Subcutaneous adipose tissue (tissue), 4 donors: ENCODE results near the gene FAM228B. TPM values are rescaled to one million over a fixed set of nuclear protein-coding genes. Genes with fewer than 3 reads are reported as not detected.

ENCODE experiments used
- CTCF ChIP-seq: fragments of 450-650 bp; IDR thresholded peaks from one replicate; pipeline ENCODE4 v1.5.1; 2016; ENCODE audit warnings: low read depth, mild to moderate bottlenecking, control low read depth, antibody characterized with exemption, moderate library complexity
- total RNA-seq, 4 donors: library from RNA; depleted of rRNA; stranded (reverse); fragments of >200 nt; gene quantifications; one replicate each; pipeline ENCODE4 v1.1.0, GENCODE V29; 2016

Gene FAM228B
- total RNA-seq, 4 donors from 2014 or later: 27.1 to 43.0 (median 37.1) TPM

GRCh38 chr2:24077879-24078278 lies 45.4 kb upstream of the FAM228B start:
- no peak for TF ChIP-seq CTCF

DNA sequence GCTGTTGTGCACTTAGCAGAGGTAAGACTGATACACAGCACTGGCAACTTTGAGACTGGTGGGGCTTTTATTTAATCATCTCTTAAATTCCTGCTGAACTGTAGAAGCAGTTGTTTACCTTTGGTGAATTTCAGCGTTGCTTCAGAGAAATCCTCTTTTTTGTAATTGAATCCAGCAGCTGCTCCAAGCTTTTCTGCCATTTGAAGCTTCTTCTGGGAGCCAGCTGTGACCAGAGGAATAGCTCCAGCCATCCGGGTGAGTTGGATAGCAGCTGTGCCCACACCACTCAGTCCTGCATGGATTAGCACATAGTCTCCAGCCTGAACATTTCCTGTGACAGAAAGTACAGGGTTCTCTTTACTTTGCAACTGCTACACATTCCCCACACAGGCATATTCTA lies 42.6 kb upstream of the FAM228B start:
- no peak for TF ChIP-seq CTCF

- no peak for TF ChIP-seq CTCF
Observed at GRCh38 chr2:24082787-24083566, 40.3 kb upstream of the FAM228B start.

- no peak for TF ChIP-seq CTCF
Observed at GRCh38 chr2:24083567-24084385, 39.5 kb upstream of the FAM228B start.

DNA sequence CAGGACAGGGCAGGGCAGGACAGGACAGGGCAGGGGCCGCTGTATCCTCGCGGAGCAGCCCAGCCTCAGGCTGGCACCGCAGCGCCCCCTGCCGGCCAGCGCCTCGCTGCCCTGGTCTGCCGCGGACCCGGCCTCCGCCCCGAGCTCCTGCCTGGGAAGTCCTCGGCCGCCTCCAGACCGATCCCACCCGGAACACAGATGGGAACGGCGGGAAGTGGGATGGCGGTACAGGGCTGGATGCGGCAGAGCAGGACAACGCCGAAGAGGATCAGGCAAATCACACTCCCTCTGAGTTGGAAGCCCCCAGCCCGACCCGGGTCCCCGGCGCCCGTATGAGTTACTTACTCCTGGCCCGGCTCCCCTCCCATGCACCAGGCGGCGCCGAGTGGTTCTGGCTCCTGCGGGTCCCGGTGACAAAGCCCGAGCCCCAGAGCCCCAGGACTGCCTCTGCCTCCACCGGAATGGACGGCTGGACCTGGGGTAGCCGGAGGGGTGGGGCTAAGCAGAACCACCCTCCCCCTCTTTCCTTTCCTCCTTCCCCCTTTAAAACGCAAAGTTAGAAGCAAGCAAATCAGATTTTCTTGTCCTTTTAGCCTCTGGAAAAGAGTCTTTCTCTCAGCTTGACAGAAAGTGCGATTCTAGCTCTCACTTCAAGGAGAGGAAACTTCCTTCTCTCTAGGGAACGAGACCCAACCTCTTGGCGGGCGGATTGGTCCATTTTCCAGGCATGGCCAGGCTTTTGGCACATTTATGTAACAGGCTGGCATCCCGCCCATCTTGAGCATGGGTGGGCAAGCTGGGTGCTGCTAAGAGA lies 38.7 kb upstream of the FAM228B start, which contains the start of gene TP53I3:
TP53I3 (minus strand) TSS at position 449 of the 814 bp plus-strand sequence. CDS start 508 bp downstream, outside the sequence.
- TF ChIP-seq CTCF: no peak

DNA sequence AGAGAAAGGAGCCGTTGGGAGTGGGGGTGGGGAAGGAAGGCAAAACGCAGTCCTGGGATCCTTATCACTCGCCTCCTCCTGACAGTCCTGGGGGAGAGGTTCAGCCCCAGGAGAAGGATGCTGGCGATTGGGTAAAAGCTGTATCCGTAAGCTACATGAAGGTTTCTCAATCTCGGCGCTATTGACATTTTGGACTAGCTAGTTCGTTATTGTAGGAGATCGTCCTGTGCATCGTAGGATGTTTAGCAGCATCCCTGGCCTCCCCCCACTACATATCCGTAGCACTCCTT lies 38.1 kb upstream of the FAM228B start:
- TF ChIP-seq CTCF: no peak
